ENCODE results near the gene TXNDC2. TPM values are rescaled to one million over a fixed set of nuclear protein-coding genes. Genes with fewer than 3 reads are reported as not detected.

TXNDC2 gene
- total RNA-seq (2013): 0.17 TPM
- polyA plus RNA-seq: under 1 TPM in 2 of 3 donors, not detected in 1; 0.10 to 0.36 TPM
- under 0.01 and 0.08 TPM in 2 replicates for polyA minus RNA-seq
- total RNA-seq: 0.14 to 1.7 (median 0.36) reads per million in 11 experiments

DNA sequence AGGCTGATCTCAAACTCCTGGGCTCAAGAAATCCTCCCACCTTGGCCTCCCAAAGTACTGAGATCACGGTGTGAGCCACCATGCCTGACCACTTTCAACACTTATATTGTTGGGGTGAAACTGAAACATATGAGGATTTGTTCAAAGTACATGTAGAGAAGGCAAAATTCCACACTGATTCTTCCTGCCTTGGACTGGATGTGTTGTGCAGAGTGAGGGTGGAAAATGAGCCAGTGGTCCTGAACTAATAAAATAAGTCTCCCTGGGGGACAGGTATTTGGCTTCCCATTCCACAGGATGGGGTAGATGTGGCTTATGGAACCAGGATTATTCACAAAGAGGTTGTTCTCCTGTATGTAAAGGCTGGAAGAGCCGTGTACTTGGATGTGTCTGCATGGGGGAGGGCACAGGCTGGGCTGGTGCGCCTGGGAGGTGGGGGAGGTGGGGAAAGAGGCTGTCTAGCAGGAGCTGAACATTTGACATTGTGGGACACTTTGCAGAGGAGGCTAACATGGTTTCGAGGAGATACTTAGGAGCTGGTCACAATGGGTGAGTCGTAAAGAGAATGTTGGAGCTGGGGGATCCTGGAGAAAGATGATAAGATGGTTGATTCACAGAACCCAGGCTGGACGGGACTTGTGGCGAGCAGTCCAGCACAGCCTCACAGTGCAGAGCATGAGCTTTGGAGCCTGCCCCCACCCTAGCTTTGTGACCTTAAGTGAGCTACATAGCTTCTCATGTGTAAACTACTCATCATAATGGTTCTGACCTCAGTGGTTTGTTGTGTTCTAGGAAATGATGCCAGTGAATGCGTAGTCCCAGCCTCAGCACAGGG is at the start of gene TXNDC2:
Gene TXNDC2 (plus strand): TSS at position 804 of the 835 bp plus-strand sequence. CDS start 708 bp downstream, outside the sequence.
- Histone ChIP-seq H3K27me3 (ENCODE audit: control insufficient read depth in 2 of 2, insufficient read depth in 2 of 2, low read length in 2 of 2) (no peaks in the 10 kb centered on the region), H3K9me3 (replicated peaks in 1 of 2; ENCODE audit: control insufficient read depth in 1 of 2, insufficient read depth in 1 of 2, low read length in 2 of 2) (no peaks in the 10 kb centered on the region), H3K27ac (ENCODE audit: low read depth in 1 of 2, low read length in 2 of 2) (no peak within 1 kb of the TSS), H3K36me3 (replicated peaks in 1 of 2; ENCODE audit: control insufficient read depth in 1 of 2, insufficient read depth in 2 of 2, low read length in 2 of 2) (no peaks in the 10 kb centered on the region), H2AFZ (ENCODE audit: insufficient read depth, low read depth, low read length, poor library complexity, severe bottlenecking) (no peak within 1 kb of the TSS), H4K20me1 (ENCODE audit: insufficient read depth, low read length) (no peaks in the 10 kb centered on the region), H3K79me2 (ENCODE audit: insufficient read depth, low read length) (no peaks in the 10 kb centered on the region), H3K4me1 (ENCODE audit: control insufficient read depth in 1 of 2, insufficient read depth in 2 of 2, low read length in 2 of 2) (peaks cover 0 to 4% of the 10 kb centered on the region in 2 donors), H3K9ac (ENCODE audit: insufficient read depth, low read length, poor library complexity, severe bottlenecking) (no peak within 1 kb of the TSS), H3K4me2 (replicated peaks; ENCODE audit: extremely low read depth, low read length, poor library complexity, severe bottlenecking) (no peak within 1 kb of the TSS), H3K4me3 (replicated peaks in 1 of 3; ENCODE audit: low read depth in 2 of 3, low read length in 3 of 3) (no peak within 1 kb of the TSS)
- H3K36me3 Mint-ChIP-seq: no peaks in the 10 kb centered on the region
- WGBS (ENCODE audit: insufficient coverage): 99% methylated on average over 4 of the region's 8 CpGs
- peak within 1 kb of the TSS in 1 of 7 donors; percentile 33 for H3K27ac Mint-ChIP-seq
- intact Hi-C loops (cut with micrococcal nuclease): no loop called here
- no peak within 1 kb of the TSS for H3K4me3 Mint-ChIP-seq
- peaks cover 0 to 10% (median 2%) of the 10 kb centered on the region in 7 donors for H3K9me3 Mint-ChIP-seq
- TF ChIP-seq, protein P1, sequence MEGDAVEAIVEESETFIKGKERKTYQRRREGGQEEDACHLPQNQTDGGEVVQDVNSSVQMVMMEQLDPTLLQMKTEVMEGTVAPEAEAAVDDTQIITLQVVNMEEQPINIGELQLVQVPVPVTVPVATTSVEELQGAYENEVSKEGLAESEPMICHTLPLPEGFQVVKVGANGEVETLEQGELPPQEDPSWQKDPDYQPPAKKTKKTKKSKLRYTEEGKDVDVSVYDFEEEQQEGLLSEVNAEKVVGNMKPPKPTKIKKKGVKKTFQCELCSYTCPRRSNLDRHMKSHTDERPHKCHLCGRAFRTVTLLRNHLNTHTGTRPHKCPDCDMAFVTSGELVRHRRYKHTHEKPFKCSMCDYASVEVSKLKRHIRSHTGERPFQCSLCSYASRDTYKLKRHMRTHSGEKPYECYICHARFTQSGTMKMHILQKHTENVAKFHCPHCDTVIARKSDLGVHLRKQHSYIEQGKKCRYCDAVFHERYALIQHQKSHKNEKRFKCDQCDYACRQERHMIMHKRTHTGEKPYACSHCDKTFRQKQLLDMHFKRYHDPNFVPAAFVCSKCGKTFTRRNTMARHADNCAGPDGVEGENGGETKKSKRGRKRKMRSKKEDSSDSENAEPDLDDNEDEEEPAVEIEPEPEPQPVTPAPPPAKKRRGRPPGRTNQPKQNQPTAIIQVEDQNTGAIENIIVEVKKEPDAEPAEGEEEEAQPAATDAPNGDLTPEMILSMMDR (IDR thresholded peaks at IDR 0.05): no peak
- peaks cover 0 to 8% (median 6%) of the 10 kb centered on the region in 3 donors for H3K27me3 Mint-ChIP-seq (ENCODE audit: low read depth in 3 of 3)
- peaks cover 6% of the 10 kb centered on the region for H3K4me1 Mint-ChIP-seq
- DNase-seq: no peak

DNA sequence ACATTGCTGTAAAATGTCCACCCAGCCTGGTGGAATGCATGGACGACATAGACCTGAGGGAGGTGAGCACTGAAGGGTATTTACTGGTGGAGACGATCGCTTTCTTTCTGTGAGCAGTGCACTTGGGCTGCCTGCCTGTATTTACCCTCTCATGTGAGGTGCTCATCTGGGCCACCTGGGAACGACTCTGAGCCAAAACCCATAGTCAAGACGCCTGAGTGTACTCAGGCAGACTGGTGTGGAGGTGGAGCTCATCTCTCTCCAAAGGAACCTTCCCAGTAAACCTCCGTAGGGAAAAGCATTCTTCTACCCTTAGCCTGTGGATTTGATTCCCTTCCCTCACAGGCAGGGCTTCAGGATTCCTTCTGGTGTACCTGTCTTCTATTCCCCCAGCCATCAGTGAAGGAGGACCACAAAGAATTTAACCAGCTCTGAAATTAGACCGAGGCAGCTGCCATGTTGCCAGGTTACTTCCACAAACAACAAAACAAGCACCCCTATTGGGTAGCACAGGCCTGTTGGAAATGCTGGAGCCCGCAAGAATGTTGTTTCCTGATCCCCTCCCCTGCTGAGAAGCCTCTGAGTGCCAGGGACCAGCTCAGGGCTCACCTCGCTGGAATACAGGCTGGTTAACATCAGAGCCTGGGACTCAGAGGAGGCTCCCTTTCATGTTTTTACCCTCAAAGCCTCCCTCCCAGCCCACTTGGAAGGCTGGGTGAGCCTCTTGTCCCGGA is 47.5 kb upstream of the TXNDC2 start:
- Mint-ChIP-seq H3K27ac (peak overlapping the region in 5 of 7 donors; percentile 15 to 61 (median 55)), H3K4me1 (peaks cover 5% of the 10 kb centered on the region), H3K27me3 (ENCODE audit: low read depth in 3 of 3) (peaks cover 0 to 5% (median 0%) of the 10 kb centered on the region in 3 donors), H3K9me3 (peaks cover 0 to 2% (median 0%) of the 10 kb centered on the region in 7 donors), H3K36me3 (peaks cover 62 to 79% of the 10 kb centered on the region in 2 donors), H3K4me3 (no peak overlapping the region)
- no peaks in the 10 kb centered on the region for H3K9me3 ChIP-seq (replicated peaks in 1 of 2; ENCODE audit: control insufficient read depth in 1 of 2, insufficient read depth in 1 of 2, low read length in 2 of 2)
- no peaks in the 10 kb centered on the region for H3K4me1 ChIP-seq (ENCODE audit: control insufficient read depth in 1 of 2, insufficient read depth in 2 of 2, low read length in 2 of 2)
- no peaks in the 10 kb centered on the region for H3K27me3 ChIP-seq (ENCODE audit: control insufficient read depth in 2 of 2, insufficient read depth in 2 of 2, low read length in 2 of 2)
- intact Hi-C loops (cut with micrococcal nuclease): no loop called here
- H4K20me1 ChIP-seq (ENCODE audit: insufficient read depth, low read length): peaks cover 66% of the 10 kb centered on the region
- H3K4me2 ChIP-seq (replicated peaks; ENCODE audit: extremely low read depth, low read length, poor library complexity, severe bottlenecking): no peak overlapping the region
- peaks cover 69% of the 10 kb centered on the region for H3K79me2 ChIP-seq (ENCODE audit: insufficient read depth, low read length)
- no peak for DNase-seq
- H2AFZ ChIP-seq (ENCODE audit: insufficient read depth, low read depth, low read length, poor library complexity, severe bottlenecking): no peak overlapping the region
- H3K27ac ChIP-seq (ENCODE audit: low read depth in 1 of 2, low read length in 2 of 2): peak overlapping the region in 1 of 2 donors; percentile 4
- H3K36me3 ChIP-seq (replicated peaks in 1 of 2; ENCODE audit: control insufficient read depth in 1 of 2, insufficient read depth in 2 of 2, low read length in 2 of 2): peaks cover 36 to 90% of the 10 kb centered on the region in 2 donors
- 90% methylated on average over 5 of the region's 10 CpGs for WGBS (ENCODE audit: insufficient coverage)
- H3K9ac ChIP-seq (ENCODE audit: insufficient read depth, low read length, poor library complexity, severe bottlenecking): no peak overlapping the region
- H3K4me3 ChIP-seq (replicated peaks in 1 of 3; ENCODE audit: low read depth in 2 of 3, low read length in 3 of 3): no peak overlapping the region
- TF ChIP-seq, protein P1 (IDR thresholded peaks at IDR 0.05): no peak
